OCI-M1 (cell line): ENCODE results near the gene FRS3.
"Not testable (repeated sequence)": the region's sequence is repeated elsewhere in the genome, so short reads cannot be mapped to it uniquely, and the experiment has no call there.

Source experiments
- DNase-seq: peaks from one replicate; lab custom pipeline; 2025; lab: John Stamatoyannopoulos, UW

FRS3 gene, protein sequence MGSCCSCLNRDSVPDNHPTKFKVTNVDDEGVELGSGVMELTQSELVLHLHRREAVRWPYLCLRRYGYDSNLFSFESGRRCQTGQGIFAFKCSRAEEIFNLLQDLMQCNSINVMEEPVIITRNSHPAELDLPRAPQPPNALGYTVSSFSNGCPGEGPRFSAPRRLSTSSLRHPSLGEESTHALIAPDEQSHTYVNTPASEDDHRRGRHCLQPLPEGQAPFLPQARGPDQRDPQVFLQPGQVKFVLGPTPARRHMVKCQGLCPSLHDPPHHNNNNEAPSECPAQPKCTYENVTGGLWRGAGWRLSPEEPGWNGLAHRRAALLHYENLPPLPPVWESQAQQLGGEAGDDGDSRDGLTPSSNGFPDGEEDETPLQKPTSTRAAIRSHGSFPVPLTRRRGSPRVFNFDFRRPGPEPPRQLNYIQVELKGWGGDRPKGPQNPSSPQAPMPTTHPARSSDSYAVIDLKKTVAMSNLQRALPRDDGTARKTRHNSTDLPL

DNA sequence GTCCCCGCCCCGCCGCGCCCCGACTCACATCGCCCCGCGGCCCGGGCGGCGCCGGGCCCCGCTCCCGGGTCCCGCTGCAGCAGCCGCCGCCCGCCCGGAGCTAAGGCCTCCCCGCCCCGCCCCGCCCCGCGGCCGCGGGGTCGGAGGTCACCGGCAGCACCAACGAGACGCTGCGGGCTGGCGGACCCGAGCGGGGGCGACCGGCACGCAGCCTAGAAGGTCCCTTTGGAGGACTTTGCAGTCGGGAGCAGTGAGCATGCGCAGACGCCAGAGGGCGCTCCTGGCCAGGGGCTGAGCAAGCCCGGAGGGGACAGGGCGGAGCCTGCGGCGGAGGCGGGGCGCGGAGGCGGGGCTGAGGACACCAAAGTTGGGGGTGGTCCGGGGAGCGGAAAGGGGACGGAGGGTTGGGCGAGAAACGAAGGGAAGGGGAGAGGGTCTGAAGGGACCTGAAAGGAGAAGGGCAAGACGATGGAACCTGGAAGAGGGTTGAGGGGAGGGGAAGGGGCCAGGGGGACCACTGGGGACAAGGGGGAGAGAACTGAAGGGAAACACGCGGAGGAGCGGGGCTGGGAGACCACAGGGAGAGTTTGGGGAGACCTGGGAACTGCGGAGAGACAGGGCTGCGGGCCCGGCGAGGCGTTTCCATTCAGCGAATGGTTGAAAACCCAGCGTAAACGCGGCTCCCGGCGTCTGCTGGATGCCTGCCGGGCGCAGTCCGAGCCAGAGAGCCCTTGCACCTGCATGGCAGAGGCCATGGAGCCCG, at the start of gene FRS3:
TSS of gene FRS3 (minus strand) at position 113 of the 763 bp plus-strand sequence. CDS start 2,913 bp downstream, outside the sequence.
- peak; percentile 99 for DNase-seq

DNA sequence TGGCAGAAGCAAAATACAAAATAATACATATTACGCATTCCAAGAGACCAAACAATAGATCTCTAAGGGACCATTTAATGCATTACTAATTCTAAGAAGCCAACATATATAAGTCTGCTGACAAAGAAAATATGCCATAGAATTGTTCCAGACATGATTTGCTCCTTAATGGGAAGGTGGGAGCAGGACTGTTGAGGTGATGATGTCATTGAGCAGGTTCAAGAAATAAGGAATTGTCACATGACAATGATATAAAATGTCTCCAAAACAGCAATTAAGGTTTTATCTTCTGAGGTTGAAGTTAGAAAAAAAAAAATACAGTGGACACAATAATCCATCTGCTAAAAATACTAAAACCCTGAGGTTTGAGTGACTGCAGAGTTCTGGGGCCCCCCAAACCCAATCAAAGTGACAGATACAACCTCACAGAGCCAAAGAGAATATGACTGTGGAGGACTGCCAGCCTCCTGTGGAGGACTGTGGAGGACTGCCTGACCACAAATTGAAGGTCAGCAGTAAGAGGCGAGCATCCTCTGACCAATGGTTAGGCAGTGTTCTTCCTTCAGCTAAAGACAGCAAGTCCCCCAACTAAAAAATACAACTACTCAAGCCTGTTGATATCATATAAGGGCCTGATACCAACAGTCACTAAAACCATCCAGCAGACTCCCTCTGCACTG, 46.8 kb upstream of the FRS3 start:
- DNase-seq: no peak

DNA sequence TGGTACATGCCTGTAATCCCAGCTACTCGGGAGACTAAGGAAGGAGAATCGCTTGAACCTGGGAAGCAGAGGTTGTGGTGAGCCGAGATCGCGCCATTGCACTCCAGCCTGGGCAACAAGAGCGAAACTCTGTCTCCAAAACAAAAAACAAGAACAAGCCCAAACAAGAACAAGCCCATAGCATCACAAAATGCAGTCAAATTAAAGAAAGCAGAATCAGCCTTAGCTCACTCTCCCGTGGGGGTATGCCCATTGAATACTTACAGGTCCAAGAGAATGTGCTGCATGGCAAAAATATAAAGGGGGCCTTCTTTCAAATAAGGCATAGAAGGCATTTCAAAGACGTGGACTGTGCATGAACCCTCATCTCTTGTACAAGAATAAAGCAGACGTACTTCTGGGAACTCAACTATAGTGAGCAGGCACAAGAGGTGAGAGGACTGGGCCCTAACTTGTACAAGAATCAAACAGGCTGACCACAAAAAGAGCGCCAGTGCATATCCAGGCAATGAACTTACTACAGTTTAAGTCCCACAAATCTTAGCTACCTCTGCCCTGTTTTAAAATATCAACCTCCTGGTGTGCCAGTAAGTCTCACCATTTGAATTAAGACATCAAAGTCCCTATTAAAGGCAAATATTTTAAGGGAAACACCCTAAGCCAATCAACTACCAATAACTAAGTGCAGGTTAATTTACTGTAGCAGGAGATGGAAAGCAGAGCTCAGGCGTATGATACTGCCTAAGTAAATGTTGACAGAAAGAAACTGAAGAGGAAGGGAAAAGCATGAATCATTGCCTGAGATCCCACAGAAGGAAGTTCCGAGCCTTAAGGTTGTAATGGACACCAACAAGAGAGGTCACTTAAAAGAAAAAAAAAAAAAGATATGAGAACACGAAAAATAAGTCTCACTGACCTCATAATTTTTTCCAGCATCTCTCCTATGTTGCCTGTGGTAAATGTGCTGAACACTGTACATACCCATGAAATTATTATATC, 45.2 kb upstream of the FRS3 start:
- DNase-seq: peak; percentile 18

DNA sequence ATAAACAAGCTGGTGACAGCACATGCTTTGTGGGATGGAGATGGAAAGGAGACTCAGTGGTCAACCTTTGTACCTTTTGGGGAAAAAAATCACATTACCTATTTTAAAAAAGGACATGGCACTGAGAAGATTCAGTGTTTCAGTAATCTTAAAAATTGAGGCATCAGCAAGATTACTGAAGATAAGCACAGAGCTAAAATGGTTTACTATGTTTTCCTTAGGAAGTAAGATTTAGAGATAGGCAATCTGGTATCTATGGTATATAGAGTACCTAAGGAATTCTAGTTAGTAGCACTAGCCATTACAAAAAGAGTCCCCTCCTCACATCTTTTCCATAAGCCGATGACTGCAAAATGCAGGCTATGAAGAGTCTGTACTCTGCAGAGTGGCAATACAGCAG, 43.5 kb upstream of the FRS3 start:
- no peak for DNase-seq

DNA sequence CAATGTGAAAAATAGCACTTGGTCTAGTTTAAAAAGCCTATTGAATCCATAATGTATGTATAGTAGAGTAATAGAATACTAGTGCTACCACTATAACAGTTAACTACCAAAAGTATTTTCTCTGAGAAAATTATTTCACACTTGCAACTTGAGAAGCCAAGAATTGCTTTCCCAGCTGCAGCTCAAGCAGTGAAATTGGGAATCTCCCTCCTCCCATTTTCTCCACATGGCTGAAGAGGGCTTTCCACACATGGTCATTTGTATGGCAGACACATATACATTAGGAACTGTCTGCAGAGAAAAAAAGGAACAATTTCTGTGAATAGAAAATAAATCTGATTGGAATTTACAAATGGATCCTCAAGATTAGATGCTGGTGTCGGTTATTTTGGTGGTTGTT, 42.3 kb upstream of the FRS3 start:
- peak; percentile 31 for DNase-seq

DNA sequence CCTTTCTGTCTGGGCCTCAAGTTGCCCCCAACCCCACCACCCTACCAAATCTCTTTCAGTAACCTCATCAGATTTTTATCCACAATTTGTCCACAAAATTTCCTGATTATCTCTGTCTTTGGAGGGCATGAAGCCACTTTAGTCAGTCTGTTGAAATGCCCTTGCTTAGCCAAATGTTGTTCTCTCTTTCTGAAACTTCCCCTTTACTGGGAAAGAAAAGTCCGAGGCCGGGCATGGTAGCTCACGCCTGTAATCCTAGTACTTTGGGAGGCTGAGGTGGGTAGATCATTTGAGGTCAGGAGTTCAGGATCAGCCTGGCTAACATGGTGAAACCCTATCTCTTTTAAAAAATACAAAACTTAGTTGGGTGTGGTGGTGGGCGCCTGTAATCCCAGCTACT, 41.6 kb upstream of the FRS3 start:
- DNase-seq: peak; percentile 54

DNA sequence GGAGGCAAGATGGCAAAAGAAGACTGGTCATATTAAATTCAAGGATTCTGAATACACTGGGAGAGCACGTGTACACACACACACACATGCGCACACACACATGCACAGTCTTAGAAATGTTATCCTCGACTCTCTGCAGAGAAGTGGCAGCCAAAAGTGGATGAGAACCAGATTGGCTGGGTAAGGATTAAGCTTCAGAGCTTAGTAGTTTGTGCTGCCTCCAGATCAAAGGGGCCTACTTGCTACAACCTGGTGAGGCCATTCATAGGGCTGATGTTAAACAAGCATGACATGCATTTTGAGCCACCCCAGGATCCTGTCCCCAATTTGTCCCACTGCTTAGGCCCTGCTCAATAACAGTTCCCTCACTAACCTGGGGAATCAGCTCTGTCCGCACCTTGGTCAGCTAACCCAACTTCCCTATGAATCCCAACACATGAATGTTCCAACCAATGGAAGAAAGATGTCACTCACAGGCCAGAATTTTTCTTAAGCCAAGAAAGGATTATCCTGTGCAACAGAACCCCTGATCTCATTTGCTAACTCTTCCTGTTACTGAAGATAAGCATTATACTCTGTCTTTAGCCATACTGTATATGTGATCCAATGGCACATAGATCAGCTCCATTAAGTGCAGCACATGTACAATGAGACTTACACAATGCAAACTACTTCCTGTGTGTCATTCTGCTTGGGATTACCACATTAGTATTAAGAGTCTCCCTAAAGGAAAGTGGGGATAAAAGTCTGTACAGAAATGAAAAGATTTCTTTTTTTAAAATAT, 38.8 kb upstream of the FRS3 start:
- DNase-seq: peak; percentile 57

DNA sequence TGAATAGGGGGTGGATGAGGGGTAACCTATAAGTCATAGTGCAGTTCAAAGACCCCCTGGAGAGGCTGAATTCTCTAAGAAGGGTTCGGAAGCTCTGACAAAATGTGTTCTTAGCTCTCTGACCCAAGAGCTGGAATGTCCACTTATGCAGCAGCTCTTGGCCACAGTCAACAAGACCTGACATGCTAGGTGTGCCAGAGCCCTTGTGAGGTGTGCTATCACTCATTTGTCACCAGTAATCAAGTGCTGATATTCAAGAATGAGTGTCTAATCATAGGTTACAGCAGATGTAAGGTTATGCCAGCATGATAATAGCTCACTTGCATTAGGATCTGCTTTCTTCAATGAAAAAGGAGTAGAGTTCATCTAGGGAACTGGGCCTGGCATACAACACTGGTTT, 35.9 kb upstream of the FRS3 start:
- DNase-seq: no peak

DNA sequence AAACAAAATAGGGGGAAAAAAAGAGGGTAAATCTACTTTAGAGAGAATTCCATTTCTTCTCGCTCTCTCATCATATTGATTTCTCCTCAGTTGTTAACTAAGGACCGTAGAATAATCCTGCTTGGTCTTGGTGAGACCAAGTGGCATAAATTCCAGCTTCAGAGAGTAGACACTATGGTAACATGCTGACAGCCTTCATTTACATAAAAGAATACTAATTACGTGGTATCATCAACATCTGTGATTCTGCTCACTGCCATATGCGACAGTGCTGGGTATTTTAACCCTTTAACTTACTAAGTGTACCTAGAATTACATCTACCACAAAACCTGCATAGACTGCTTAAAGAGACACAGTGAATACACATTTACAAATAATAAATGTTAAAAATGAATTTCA, 34.9 kb upstream of the FRS3 start:
- DNase-seq: no peak

DNA sequence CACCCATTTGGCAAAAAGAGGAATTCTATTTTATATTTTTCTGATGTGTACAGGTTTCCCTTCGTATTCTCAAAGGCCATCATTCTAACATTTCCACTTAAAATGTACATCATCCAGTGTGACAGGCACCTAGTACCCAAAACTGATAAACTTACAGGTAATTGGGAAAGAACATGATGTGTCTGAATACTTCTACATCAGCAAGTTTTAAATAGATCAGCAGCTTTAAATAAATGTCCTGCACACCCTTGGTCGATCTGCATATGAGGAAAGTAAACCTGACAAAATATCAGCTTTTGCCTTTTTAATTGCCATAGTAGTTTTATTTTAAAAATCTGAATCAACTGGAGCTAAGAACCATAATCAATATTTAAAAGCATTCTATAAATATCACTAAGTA, 34.3 kb upstream of the FRS3 start:
- DNase-seq: no peak

DNA sequence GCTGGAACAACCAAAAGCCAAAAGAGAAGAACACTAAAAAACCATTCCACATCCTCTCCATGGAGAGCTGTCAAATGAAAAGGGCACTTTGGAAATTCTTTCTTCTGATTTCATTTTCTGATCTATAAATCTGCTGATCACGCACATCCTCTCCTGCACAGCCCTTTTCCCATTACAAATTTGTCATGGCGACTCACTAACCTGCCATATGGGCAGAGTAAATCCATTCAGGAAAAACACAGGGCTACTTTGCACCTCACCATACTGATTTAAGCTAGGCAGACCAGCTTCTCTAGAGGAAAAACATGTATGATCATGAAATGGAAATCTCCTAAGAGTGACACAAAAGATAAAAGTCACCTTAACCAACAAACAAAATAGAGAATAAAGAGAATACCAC, 33.8 kb upstream of the FRS3 start:
- DNase-seq: no peak

DNA sequence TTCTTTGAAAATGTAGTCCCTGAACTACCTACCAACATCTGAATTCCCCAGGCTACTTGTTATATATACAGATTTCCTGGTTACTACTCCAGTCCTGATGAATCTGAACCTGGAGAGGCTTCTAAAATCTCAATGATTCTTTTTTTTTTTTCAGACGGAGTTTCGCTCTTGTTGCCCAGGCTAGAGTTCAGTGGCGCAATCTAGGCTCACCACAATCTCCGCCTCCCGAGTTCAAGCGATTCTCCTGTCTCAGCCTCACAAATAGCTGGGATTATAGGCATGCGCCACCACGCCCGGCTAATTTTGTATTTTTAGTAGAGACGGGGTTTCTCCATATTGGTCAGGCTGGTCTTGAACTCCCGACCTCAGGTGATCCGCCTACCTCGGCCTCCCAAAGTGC, 32.2 kb upstream of the FRS3 start:
- DNase-seq: not testable (repeated sequence)

DNA sequence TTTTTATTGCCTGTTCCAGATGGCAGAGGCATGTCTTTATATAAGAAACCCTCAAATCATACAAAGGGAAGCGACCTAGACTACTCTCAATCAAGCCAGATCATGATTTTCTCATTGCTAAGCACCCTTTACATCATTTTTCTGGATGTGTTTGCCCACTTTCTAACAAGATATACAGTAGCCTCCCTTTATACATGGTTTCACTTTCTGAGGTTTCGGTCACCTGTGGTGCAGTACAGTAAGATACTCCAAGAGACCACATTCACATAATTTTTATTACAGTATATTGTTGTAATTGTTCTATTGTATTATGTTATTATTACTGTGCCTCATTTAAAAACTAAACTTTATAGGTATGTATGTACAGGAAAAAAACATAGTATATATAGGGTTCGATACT, 31.4 kb upstream of the FRS3 start:
- no peak for DNase-seq

DNA sequence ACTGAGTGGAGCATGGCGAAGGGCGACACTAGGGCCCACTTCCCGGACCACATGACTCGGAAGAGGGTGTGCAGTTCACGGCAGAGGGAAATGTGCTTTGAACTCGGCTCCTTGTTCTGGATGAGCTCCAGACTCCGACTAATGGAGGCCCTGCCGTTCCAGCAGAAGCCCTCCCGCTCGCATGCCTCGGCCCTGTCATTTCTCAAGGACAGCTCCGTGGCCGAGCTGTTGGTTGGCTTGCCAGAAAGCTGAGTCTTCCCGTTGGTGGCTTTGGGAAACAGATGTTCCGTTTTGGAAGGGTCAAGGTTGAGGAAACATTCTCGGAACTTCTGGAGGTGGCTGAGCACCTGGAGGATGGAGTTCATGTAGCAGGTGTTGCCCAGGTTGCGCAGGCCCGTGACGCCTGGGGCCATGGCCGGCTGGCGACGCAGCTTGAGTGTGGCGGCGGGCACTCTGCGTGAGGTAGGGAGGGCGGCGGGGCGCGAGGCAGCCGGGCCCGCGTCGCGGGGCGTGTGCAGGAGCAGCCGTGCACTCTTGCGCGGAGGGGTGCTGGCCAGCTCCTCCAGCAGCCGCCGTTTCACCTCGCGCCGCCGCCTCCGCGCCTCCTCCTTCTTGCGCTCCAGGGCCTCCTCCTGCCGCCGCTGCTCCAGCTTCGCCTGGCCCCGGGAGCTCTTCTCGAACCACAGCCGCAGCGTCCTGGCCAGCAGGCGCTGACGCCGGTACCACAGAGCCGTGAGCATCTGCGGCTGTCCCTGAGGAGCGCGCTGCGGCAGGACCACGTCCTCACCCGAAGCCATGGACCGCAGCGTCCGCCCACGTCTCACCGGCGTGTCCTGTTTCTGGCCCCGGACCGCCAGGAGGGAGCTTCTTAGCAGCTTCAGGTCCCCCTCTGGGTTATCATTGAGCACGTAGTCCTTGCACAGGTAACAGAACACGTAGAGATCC, 26.4 kb upstream of the FRS3 start:
- no peak for DNase-seq

DNA sequence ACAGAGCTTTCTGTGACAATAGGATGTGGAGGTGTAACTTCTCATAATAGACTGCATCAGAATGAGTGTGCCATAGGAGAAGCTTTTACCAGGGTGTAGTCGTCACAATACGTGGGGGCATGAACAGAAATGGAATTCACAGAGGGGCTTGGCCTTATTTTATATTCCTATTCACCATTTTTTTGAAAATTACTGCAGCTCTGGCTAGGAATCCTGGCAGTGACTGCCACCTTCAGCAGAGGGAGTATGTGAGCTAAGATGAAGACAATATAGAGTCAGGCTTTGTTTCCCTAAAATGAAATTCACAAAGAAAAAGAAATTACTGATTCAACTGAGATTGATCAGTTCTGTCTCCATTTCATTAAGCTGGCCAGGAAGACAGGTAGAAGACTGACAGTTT, 21.7 kb upstream of the FRS3 start:
- peak; percentile 55 for DNase-seq

DNA sequence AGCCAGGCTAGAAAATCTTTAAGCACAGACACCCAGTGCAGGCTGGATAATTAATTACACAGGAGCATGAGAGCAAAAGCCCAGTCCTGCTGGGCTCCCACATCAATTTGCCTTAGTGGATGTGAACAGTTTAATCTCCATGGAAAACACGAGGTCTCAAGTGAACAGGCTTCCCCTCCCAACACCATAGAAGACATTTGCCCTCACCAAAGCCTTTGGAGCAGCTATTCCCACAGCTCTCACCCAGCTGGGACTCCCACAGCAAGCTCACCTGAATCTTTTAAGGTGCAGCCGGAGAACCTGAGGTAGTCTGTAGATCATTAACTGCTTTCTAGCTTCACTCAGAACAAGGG, 19.8 kb upstream of the FRS3 start:
- no peak for DNase-seq

DNA sequence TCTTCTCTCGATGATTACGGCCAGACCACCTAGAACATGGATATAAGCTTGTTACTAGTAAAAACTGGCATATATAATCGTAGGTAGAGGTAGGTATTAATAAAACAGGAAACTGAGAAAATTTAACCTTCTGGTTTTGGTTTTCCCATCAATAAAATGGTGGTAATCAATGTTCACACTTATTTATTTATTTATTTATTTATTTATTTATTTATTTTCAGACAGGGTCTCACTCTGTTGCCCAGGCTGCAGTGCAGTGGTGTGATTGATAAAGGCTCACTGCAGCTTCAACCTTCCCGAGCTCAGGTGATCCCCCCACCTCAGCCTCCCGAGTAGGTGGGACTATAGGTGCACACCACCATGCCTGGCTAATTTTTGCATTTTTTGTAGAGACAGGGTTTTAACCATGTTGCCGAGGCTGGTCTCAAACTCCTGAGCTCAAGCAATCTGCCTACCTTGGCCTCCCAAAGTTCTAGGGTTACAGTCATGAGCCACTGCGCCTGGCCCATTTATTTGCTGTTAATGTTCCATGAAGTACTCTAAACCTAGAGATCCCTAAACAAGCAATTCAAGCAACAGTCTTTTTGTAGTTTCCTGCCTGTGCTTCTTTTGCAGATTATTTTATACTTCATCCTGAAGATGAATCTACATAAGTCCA, 19.3 kb upstream of the FRS3 start:
- DNase-seq: no peak

DNA sequence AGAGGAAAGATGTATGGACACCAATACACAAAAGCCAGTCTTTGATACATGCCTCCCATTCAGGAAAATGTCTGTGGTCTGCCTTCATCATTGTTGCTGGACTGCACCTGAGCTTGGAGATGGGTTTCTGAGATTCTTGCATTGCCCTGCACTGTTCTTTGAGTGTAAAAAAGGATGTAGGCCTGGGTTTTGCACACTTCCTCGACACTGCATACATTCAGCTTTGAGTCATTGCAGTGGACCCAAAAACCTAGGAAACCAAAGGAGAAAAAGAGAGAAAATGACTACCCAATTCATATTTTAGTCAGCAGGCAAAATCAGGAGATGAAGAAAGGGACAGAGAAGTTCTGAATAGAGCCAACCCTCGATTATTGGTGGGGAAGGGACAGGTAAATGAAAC, 16.8 kb upstream of the FRS3 start:
- no peak for DNase-seq

DNA sequence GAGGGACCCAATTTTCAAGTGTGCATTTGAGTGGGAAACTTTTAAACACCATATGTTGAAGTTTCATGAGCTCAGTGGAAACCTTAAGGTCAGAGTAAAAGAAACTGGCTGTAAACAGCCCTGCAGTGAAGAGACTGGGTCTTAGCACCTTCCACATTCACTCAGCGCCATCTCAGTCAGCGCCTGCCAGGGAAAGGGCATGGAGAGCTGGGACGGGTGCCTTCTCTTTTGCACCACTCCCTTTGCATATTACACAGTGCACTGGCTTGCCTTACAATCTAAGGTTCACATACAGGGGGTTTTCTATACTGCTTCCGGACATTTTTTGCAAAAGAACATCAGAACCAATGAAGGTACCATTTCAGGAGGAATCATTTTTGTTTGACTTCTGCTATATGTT, 12.3 kb upstream of the FRS3 start:
- DNase-seq: no peak
